Caki2 (cell line): ENCODE measurements around the gene ASB18. TPM values are rescaled to one million over a fixed set of nuclear protein-coding genes. Genes with fewer than 3 reads are reported as not detected.
A peak's percentile ranks its signal among the peaks of the same experiment; 100 is the strongest.

Source experiments
- DNase-seq: peaks from one replicate; pipeline ENCODE4 v3.0.0-alpha.2; 2015; ENCODE audit warnings: low read depth
- in situ Hi-C: cut with HindIII; loops from 2 replicates; pipeline ENCODE4 v1.10.0; 2016; ENCODE audit warnings: low sequenced_read_pairs, low pct_unique_long_range_greater_than_20kb, mixed read lengths
- total RNA-seq: library from RNA; depleted of rRNA; stranded (reverse); fragments of >200 nt; shearing (Covaris generic); gene quantifications from 2 replicates; pipeline ENCODE4 v1.2.3, GENCODE V29; 2014; ENCODE audit warnings: low replicate concordance

The ASB18 gene
- total RNA-seq, 1 experiment from 2014 or later, result not detected

DNA sequence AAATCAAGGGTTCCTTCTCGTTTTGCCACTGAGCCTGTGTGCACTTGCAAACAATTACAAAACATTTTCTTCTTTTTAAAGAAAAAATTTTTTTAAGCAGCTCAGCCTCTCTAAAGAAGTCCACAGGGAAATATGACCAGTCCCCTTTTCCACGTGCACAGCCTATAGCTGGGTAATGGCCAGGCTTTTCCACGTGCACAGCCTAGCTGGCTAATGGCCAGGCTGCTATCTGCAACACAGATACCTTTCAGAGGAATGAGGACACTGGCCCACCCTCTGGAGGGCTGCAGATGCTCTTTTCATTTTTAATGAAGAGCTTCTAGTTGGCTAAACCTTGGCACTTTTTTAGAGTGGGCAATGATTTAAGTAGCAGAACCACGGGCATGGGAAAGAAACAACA, 46.3 kb downstream of the ASB18 start:
- DNase-seq, result no peak
- in situ Hi-C loops, result no loop called here

DNA sequence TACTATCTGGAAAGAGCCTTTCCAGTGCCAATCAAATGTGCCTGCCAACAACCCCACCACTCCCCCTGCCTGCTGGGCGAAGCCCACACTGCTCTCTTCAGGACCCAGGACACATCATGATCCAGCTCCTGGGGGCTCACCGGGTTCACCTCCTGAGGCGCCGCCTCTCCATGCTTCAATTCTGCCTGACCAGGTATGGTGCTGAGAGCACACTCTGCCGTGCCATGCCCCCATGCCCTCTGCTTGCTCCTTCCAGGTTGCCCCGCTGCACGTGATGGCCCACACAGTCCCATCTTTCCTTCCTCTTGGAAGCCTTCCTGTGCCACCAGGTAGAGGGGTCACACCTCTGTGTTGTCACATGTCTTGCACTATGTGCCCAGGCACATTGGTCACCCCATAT, 47.5 kb downstream of the ASB18 start:
- in situ Hi-C loops, result no loop called here
- DNase-seq, result no peak

DNA sequence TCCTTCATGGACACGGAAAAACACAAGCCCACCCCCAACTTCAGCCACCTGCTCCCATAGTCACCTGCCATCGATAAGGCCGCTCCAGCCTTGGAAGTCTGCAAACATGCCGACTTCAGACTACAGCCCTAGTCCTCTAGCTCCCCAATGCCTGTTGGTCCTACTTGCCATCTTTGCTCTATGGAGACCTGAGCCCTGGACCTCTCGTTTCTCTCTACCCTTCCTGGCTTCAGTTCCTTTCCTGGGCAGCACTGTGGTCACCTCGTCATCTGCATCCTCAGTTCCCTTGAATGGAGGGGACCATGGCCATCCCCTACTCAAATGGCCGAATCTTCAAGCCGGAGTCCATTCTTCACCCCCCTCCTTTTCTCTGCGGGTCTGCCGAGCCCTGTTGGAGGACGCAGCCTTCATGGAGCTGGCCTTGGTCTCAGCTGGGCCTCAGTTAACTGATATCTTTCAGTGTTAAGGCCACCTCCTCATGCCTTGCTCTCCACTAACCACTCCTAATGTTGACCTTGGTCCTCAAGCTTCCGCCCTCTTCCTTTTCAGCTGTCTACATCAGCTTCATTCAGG, 48.4 kb downstream of the ASB18 start:
- in situ Hi-C loops, result no loop called here
- DNase-seq, result no peak

DNA sequence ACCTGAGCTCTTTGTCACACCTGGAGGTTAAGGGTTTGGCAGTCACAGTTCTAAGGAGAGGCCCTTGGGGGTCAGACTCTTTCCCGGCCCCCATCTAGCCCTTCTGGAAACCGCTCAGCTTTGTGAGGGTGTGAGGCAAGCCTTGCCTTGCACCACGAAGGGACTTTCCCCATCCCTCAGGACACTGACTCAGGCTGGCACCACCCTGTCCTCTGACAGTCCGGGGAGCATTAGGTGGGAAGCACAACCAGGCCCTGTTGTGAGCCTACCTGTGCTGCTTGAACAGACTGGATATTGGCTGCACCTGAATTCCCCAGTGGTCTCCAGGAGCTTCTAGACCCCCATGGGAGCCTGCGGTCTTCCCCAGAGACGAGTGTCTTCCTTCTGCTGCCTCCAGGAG, 49.0 kb downstream of the ASB18 start:
- no peak for DNase-seq
- in situ Hi-C loops, result no loop called here

DNA sequence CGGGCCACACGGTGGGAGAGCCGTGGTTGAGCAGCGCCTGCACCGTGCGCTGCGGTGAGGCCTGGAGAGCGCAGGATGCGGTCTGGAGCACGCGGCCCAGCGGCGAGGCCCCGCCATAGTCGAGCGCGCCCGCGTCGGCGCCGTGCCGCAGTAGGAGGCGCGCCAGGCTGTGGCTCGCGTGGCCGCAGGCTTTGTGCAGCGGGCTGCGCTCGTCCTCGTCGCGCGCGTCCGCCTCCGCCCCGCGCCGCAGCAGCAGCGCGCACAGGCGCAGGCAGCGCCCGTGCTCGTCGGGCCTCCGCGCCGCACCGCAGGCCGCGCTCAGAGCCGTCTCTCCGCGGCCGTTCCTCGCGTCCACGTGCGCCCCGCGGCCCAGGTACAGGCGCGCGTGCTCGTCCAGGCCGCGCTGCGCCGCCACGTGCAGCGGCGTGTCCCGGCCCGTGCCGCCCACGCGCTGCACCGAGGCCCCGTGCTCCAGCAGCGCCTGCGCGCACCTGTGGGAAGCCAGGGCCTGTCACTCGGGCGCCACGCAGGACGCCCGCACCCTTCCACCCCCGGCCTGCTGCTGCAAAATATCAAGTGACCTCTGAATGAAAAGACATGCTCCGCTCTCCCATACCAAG, 49.7 kb downstream of the ASB18 start:
- in situ Hi-C loops, result no loop called here
- DNase-seq, result no peak

DNA sequence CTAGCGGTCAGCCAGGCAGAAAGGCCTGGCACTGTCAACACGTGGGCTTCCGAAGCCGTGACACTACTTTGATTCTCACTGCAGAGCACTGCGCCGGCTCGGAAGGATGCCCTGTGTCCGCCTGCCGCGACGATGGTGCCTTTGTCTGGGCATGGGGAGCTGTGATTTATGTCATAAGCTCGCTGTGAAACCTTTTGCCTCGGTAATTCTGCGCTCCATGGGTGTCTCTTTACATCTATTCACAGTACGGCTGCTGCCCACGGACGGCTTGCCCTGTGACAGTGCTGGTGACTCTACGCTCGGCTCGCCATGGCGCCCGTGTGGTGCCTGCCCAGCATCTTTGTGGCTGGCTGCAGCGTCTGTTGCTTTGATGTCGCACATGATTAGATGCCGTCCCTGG, 52.9 kb downstream of the ASB18 start:
- no peak for DNase-seq
- in situ Hi-C loops, result no loop called here

DNA sequence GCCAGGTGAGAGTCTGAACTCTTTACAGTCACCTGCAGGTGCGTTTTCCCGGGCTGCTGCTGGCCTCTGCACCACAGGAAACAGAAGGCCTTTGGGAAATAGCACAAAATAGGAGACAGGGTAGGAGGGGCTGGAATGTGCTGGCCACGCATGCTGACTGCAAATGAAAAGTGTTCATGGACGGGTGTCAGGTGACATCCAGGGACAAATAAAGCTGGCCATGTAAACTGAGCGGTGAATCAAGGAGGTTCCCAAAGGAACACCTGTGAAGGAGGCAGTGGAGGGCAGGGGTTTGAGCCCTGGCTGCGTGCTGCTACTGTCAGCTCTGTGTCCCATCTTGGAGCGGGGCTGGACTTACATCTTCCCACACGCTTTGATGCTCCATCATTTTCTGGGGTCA, 53.7 kb downstream of the ASB18 start:
- in situ Hi-C loops, result no loop called here
- no peak for DNase-seq

DNA sequence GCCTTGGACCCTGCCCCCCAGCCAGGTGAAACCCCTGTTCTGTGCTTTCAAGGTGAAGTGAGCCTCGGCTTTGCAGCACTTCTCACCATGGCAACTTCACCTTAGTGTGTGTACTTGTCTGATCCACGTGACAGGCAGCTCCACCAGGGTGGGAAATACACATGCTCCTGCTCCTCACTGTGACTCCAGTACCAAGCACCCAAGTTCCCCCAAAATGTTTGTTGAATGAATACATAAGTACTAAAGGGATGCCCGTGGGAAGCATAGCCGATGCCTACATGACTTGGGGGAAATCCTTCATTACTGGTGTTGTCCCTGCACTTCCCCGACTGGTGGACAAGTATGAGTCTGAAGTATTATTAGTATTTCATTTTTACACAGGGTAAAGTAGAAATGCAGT, 54.2 kb downstream of the ASB18 start:
- in situ Hi-C loops, result no loop called here
- no peak for DNase-seq

DNA sequence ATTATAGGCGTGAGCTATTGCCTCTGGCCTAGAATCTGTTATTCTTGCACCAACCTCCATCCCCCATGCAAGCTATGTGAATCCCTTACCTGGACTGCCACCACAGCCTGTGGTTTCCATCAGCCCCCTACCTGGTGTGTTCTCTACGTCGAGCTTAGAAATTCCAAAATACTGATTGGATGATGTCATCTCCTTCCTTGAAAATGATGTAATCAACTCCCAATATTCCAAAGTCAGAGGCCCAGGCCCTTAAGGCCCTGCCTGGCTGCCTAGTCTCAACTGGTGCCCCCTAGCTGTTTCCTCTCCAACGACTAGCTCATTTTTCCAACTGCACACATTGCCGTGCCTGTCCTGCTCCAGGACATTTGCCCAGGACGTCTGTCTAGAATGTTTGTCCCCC, 54.7 kb downstream of the ASB18 start:
- in situ Hi-C loops, result no loop called here
- no peak for DNase-seq

DNA sequence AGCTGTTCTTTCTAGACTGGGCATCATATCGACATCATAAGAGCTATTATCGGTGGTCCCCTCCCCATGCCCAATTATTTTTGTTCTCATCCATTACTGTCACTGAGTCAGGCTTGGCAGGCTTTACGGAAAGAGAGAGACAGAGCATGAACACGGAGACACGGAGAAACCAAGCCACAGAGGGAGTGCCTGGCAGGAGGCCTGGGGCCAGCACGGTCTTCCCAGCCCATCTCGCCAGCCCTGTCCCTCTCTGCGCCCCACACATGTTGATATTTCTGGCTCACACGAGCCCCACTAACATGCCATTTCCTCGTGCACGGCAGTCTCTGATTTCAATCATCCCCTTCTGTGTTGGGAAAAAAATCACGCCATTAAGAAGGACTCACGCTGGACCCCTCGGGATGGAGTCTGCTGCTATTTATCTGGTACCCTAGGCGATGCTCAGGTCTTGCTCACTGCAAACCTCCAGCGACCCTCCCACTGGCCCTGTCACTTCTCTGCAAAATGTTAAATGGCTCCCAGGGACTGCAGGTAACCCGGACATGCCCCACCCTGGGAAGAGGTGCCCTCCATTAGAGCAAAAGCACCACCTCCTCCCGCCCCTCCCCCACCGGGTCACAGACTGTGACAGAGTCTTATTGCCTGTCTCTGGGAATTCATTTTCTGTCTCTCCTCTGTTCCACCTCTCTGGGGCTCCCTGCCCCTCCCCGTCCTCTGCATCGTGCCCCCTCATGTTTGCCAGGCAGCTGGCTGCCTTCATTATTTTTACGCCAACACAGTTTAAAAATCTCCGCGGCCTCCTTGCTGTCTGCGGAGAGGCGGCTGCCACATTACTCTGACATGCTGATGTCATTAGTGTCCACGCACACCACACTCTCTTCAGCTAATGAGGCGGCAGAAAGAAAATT, 55.9 kb downstream of the ASB18 start:
- in situ Hi-C loops, result no loop called here
- DNase-seq, result no peak

DNA sequence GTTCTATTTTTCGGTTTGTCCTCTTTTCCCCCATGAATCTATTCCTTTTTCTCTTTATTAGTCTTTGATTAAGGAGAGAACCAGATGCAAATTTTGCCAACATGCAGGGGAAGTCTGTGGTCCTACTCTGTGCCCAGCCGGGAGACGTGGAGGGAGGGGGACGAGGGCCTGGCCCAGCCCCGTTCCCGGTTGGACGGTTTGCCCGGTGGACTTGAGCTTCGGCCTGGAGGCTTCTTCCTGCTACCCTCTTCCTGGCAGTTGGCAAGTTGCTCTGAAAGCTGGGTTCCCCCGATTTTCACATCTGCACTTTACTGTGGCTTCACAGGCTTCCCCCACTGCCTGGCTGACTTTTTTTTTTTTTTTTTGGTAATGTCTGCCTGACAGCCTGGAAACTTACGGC, 56.7 kb downstream of the ASB18 start:
- in situ Hi-C loops, result no loop called here
- no peak for DNase-seq

DNA sequence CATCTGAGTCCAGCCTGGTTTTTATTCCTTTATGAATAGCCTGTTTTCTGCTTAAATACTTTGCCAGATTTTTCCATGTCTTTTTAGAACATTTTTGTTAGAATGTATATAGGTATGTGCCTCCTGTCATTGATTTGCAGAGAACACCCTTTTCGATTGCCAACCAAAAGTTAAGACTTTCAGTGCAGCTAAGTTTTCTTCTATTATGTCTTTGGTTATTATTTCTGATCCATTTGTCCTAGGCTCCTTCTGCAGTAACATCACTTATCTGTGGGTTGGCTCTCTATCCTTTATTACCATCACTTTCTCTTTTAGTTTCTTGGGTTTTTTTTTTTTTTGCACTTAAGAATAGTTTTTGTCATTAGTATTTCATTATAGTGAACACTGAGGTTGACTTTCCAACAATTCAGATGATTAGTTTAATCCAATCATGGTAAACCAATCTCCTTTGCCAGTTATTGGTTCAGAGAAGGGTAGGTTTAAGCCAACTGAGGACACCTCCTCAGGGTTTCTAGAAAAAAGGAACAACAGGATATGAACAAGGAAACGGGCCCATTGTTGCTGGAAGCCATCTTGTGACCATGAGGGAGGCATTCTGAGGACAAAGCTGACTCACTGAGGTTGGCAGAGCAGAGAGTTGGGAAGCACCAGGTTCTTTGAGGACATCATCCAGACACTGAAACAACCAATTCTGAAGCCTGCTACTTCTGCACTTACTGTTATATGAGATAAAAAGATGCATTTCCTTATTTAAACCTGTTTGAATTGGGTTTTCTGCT, 58.1 kb downstream of the ASB18 start:
- in situ Hi-C loops, result no loop called here
- DNase-seq, result no peak

DNA sequence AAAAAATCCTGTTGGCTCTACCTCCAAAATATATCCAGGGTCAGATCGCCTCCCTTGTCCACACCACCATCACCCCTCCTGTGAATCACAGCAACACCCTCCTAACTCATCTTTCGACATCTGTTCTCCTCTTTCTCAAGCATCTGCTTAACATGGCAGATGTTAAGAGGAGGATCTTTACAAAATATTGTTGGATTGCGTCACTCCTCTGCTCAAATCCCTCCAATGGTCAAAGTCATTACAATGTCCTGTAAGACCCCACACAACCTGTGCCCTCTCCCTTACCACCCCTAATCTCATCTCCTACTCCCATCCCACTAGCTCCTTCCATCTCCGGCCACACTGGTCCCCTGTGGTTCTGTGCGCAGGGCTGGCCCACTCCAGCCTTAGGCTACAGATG, 59.3 kb downstream of the ASB18 start:
- in situ Hi-C loops, result no loop called here
- no peak for DNase-seq

DNA sequence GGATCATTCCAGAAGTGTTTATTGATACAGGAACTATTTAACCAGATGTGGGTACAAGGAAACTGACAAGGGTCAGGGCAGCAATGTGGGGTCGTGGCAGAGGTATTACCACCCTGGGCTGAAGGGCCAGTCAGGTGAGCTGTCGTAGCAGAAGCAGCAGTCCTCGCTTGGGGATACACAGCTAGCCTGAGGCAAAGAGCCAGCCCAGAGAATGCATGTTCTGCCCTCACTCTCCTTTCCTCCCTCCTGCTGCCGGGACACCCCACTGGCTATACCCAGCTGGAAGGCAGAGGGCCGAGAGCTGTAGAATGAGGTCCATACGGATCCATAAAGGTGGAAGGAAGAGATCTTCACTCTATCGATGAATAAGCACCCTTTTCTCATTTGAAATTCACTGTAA, 63.8 kb downstream of the ASB18 start:
- in situ Hi-C loops, result no loop called here
- no peak for DNase-seq

DNA sequence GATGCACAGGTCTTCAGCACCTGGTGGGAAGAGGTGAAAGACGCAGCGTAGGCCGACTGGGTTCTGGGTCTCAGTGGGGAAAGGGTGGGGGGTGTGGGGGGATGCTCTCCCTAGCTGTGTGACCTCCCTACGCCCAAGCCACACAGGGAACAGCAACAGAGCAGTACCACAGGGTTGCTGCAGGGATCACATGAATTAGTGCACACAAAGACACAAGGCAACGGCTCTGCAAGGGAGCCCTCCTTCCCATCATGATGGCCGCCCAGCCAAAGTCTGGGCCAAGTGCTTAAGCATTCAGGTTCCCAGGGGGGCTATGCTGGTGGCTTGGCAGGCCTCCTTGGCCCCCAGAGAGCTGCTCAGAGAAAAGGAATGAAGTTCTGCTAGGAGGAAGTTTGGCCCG, 67.8 kb downstream of the ASB18 start:
- DNase-seq, result no peak
- in situ Hi-C loops, result no loop called here

DNA sequence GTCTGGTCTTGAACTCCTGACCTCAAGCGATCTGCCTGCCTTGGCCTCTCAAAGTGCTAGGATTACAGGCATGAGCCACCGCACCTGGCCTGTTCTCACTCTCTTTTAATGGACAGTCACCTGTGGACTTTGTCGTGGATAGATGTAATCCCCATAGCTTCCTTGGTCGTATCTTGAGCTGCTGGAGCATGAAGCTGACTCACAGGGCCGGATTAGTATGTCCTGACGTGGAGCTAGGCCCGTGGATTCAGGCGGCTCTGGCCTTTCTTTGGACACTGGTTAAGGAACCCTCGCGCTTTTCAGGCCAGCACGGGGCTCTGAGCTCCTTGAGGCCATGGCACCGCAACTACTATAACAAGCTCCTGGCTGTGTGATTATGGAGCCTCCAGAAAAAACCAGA, 68.5 kb downstream of the ASB18 start:
- in situ Hi-C loops, result no loop called here
- DNase-seq, result peak; percentile 53

DNA sequence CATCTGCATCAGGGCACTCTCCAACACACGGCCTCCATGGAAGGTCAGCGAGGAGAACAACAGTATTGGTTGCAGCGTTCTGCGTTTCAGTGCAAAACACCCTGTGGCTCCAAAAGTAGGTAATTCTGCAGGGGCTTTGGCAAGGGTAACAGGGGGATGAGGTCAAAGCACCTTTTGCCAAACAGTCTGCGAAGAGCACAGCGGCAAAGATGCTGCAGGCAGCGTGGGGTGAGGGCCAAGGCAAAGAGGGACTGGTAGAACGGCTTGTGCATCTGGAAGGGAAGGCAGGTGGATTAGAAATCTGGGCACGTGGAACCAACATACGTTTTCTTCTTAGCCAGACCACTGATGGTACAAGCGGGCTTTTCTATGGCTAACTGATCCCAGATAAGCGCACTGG, 69.4 kb downstream of the ASB18 start:
- no peak for DNase-seq
- in situ Hi-C loops, result no loop called here

DNA sequence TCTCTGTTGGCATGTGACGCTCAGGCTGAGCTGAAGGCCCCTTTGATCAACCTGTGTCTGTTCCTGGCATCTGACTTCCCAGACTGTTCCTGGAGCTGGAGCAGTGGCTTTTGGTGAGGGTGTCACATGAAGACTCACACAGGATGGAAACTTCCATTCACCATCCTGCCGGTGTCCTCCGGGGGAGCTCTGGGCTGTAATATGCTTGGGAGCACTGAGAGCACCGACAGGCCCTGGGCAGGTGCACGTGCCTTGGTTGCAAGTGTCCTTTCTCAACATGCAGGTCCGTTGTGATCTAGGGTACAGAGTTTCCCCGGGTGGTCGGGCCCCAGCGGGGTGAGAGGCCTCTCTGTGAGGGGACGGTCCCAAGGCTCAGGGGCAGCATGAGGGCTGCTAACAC, 71.2 kb downstream of the ASB18 start:
- no peak for DNase-seq
- in situ Hi-C loops, result no loop called here

DNA sequence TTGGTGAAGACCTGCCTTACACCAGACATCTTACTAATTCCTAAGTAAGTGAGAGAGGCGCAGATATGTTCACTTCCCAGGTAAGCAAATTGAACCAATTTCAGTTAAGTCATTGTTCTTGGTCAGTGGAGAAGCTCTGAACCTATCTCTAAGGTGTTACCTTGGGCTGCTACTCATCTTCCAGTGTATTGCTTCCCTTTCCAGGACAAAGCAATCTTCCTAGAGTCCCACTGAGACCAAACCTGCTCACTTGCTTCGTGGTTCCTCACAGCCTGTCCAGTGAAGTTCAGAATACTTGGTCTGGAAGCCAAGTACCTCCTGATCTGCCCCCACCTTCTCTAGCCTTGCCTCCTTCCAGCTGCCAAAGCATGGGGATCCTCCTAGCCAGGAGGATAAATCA, 73.5 kb downstream of the ASB18 start:
- in situ Hi-C loops, result no loop called here
- DNase-seq, result no peak
